Endothelial cell of umbilical vein (primary cell): ENCODE data around the gene GRM7. TPM values are rescaled to one million over a fixed set of nuclear protein-coding genes. Genes with fewer than 3 reads are reported as not detected.

Source experiments
- BruUV-seq: library from RNA; stranded (reverse); fragments of 400-500 nt; replicated peaks from 2 replicates; lab custom pipeline; 2021; lab: Mats Ljungman, UMichigan
- CTCF ChIA-PET: fragments of 300-600, 350-600 bp; sonication (Branson Sonifier 250); formaldehyde crosslinking; loops from one replicate; lab custom pipeline; 2021; ENCODE audit warnings: antibody characterized with exemption, inconsistent platforms; lab: Charles Lee
- POLR2A ChIA-PET: fragments of 300-600, 350-600 bp; sonication (Branson Sonifier 250); formaldehyde crosslinking; loops from one replicate; lab custom pipeline; 2021; ENCODE audit warnings: antibody characterized with exemption, inconsistent platforms; lab: Charles Lee
- DNase-seq: peaks from one replicate; pipeline ENCODE4 v3.0.0-alpha.2; 2011; ENCODE audit warnings: low read depth, low spot score
- FAIRE-seq: peaks from 2 replicates; lab custom pipeline; 2011; peaks lifted over from hg19 to GRCh38; lab: Jason Lieb, UNC
- H2AFZ ChIP-seq: 2 replicates; pipeline ENCODE4 v1.6.0; 2012; ENCODE audit warnings: low read depth, low read length, control low read depth, inconsistent platforms
- H3K27ac ChIP-seq: 2 replicates; pipeline ENCODE4 v1.5.1; 2011; ENCODE audit warnings: low read depth, mild to moderate bottlenecking, control low read depth, low read length, moderate library complexity; ENCODE audit not compliant: insufficient read depth
- H3K27me3 ChIP-seq, 2 experiments: 2 replicates each; pipeline versions ENCODE4 v1.6.0 to v1.6.1; 2011; ENCODE audit warnings: low read length in 2 of 2, mixed read lengths in 1 of 2; ENCODE audit not compliant: control insufficient read depth in 2 of 2, insufficient read depth in 2 of 2
- H3K36me3 ChIP-seq, 2 experiments: 2 replicates in 1 of 2; 3 replicates in 1 of 2; pipeline ENCODE4 v1.5.1; 2011; ENCODE audit warnings: low read length in 2 of 2, mild to moderate bottlenecking in 1 of 2, moderate library complexity in 1 of 2; ENCODE audit not compliant: control insufficient read depth in 2 of 2, insufficient read depth in 2 of 2; ENCODE audit errors: extremely low read depth in 1 of 2
- H3K4me1 ChIP-seq: 3 replicates; pipeline ENCODE4 v1.5.1; 2011; ENCODE audit warnings: mild to moderate bottlenecking, low read length; ENCODE audit not compliant: control insufficient read depth, insufficient read depth; ENCODE audit errors: extremely low read depth
- H3K4me2 ChIP-seq: 2 replicates; pipeline ENCODE4 v1.6.1; 2011; ENCODE audit warnings: low read length, control low read depth, mixed read lengths; ENCODE audit not compliant: insufficient read depth
- H3K4me3 ChIP-seq, 3 experiments: fragments of 200-600 bp in 1 of 3; sonication (generic), shearing (Covaris generic) in 1 of 3; replicated peaks in 1 of 3; 2 replicates each; pipeline ENCODE4 v1.5.1; 2011 to 2016; ENCODE audit warnings: control low read depth in 3 of 3, low read length in 3 of 3, mild to moderate bottlenecking in 2 of 3, inconsistent platforms in 1 of 3, low read depth in 1 of 3, moderate library complexity in 1 of 3; ENCODE audit not compliant: insufficient read depth in 1 of 3
- H3K79me2 ChIP-seq: 2 replicates; pipeline ENCODE4 v1.6.0; 2012; ENCODE audit warnings: low read length, inconsistent platforms; ENCODE audit not compliant: control insufficient read depth, insufficient read depth
- H3K9ac ChIP-seq: replicated peaks from 2 replicates; pipeline ENCODE3; 2011; ENCODE audit warnings: low read length, control low read depth; ENCODE audit not compliant: insufficient read depth; ENCODE audit errors: extremely low read depth
- H3K9me1 ChIP-seq: replicated peaks from 3 replicates; pipeline ENCODE4 v1.6.0; 2011; ENCODE audit warnings: mild to moderate bottlenecking, low read length; ENCODE audit not compliant: control insufficient read depth, insufficient read depth; ENCODE audit errors: extremely low read depth
- H3K9me3 ChIP-seq: replicated peaks from 2 replicates; pipeline ENCODE4 v1.5.1; 2012; ENCODE audit warnings: low read length, inconsistent platforms; ENCODE audit not compliant: control insufficient read depth, insufficient read depth
- H4K20me1 ChIP-seq: replicated peaks from 2 replicates; pipeline ENCODE3; 2011; ENCODE audit warnings: mild to moderate bottlenecking, low read length; ENCODE audit not compliant: control insufficient read depth, insufficient read depth; ENCODE audit errors: extremely low read depth
- GATA2 ChIP-seq: IDR thresholded peaks from 2 replicates; pipeline ENCODE4 v1.7.0; 2011; ENCODE audit warnings: low read depth, mild to moderate bottlenecking, moderate library complexity, mixed read lengths, low read length; ENCODE audit not compliant: insufficient read length, insufficient read depth
- JUN ChIP-seq: IDR thresholded peaks from 2 replicates; pipeline ENCODE4 v1.6.1; 2011; ENCODE audit warnings: borderline replicate concordance, low read depth; ENCODE audit not compliant: insufficient read length, insufficient read depth
- MYC ChIP-seq: IDR thresholded peaks from one replicate; pipeline ENCODE4 v1.6.1; 2011; ENCODE audit warnings: mild to moderate bottlenecking, low read depth, low read length
- POLR2A ChIP-seq: IDR thresholded peaks from 2 replicates; pipeline ENCODE4 v1.6.1; 2012; ENCODE audit warnings: low read depth, mild to moderate bottlenecking, control low read depth, low read length
- POLR2AphosphoS5 ChIP-seq: IDR thresholded peaks from 2 replicates; pipeline ENCODE4 v1.6.1; 2012; ENCODE audit warnings: low read depth, mild to moderate bottlenecking, control low read depth, low read length, moderate library complexity; ENCODE audit not compliant: insufficient read depth
- dilution Hi-C: fragments of 300-500 bp; cut with MboI; formaldehyde crosslinking; loops from one replicate; pipeline ENCODE4 v1.15.0; 2019; ENCODE audit warnings: low sequenced_read_pairs; ENCODE audit not compliant: extremely low pct_ligation_motif_present
- intact Hi-C: fragments of 100-400 bp; cut with micrococcal nuclease; formaldehyde crosslinking; loops from one replicate; pipeline ENCODE4 v1.10.0; 2022
- polyA plus RNA-seq, 4 experiments: library from polyadenylated mRNA; depleted of rRNA in 3 of 4; stranded (reverse) in 3 of 4; unstranded in 1 of 4; fragments of >200 nt; gene quantifications; 2 replicates each; pipeline versions ENCODE4 v1.2.1 to v1.2.3, GENCODE V29; 2011 to 2012; ENCODE audit warnings: missing spikeins in 1 of 4
- total RNA-seq: library from RNA; stranded (reverse); gene quantifications from 2 replicates; pipeline ENCODE4 v1.2.3, GENCODE V29; 2021
- TF ChIP-seq, protein P1 (sequence below): IDR thresholded peaks from 2 replicates; pipeline ENCODE4 v1.6.1; 2011; ENCODE audit not compliant: insufficient read depth, insufficient read length
- TF ChIP-seq, protein P2 (sequence below), 2 donors: IDR thresholded peaks; 1 replicate in 1 of 2; 2 replicates in 1 of 2; pipeline ENCODE4 v1.5.1; 2011; ENCODE audit warnings: low read length in 2 of 2, mild to moderate bottlenecking in 2 of 2, moderate library complexity in 2 of 2, control low read depth in 1 of 2, inconsistent platforms in 1 of 2, low read depth in 1 of 2; ENCODE audit not compliant: insufficient read depth in 1 of 2; ENCODE audit errors: extremely low read depth in 1 of 2

Gene GRM7
- total and polyA plus RNA-seq, 2 donors (not counting 3 experiments of a cell fraction or from before 2014, with no cell fraction given), result 0.12 TPM; not detected in 1

DNA sequence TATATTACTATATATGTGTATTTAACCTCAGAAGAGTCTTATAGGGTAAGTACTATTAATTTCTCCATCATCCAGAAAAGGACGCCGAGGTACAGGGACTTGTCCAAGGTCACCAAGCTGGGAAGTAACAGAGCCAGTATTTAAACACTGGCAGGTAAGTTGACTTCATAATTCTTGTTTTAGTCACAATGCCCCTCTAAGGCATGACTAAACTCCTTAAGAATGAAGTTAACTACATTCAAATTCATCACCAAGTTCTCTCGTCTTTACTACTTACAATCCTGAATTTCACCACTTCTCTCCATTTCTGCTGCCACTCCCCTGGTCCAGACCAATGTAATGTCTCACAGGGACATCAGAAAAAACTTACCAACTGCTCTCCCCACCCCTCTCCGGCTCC is 312.1 kb downstream of the GRM7 start:
- Histone ChIP-seq H3K27me3 (no peaks in the 10 kb centered on the region), H3K4me2 (no peak overlapping the region), H3K79me2 (no peaks in the 10 kb centered on the region), H4K20me1 (no peaks in the 10 kb centered on the region), H3K9me1 (no peaks in the 10 kb centered on the region), H3K27ac (no peak overlapping the region), H3K4me3 (no peak overlapping the region), H3K9ac (no peak overlapping the region), H3K36me3 (no peaks in the 10 kb centered on the region), H3K9me3 (no peaks in the 10 kb centered on the region), H3K4me1 (no peaks in the 10 kb centered on the region), H2AFZ (no peak overlapping the region)
- ChIA-PET CTCF (no interaction called here), POLR2A (no interaction called here)
- TF ChIP-seq, protein P1, sequence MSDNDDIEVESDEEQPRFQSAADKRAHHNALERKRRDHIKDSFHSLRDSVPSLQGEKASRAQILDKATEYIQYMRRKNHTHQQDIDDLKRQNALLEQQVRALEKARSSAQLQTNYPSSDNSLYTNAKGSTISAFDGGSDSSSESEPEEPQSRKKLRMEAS, result no peak
- TF ChIP-seq JUN, result no peak
- TF ChIP-seq MYC, result no peak
- no peak for TF ChIP-seq GATA2
- TF ChIP-seq, protein P2, sequence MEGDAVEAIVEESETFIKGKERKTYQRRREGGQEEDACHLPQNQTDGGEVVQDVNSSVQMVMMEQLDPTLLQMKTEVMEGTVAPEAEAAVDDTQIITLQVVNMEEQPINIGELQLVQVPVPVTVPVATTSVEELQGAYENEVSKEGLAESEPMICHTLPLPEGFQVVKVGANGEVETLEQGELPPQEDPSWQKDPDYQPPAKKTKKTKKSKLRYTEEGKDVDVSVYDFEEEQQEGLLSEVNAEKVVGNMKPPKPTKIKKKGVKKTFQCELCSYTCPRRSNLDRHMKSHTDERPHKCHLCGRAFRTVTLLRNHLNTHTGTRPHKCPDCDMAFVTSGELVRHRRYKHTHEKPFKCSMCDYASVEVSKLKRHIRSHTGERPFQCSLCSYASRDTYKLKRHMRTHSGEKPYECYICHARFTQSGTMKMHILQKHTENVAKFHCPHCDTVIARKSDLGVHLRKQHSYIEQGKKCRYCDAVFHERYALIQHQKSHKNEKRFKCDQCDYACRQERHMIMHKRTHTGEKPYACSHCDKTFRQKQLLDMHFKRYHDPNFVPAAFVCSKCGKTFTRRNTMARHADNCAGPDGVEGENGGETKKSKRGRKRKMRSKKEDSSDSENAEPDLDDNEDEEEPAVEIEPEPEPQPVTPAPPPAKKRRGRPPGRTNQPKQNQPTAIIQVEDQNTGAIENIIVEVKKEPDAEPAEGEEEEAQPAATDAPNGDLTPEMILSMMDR (IDR thresholded peaks at IDR 0.05; ENCODE audit: extremely low read depth in 1 of 2, insufficient read depth in 1 of 2, low read depth in 1 of 2, low read length in 2 of 2), result no peak
- TF ChIP-seq POLR2A, result no peak
- no TSS peak for BruUV-seq
- dilution Hi-C loops (no loop called here), intact Hi-C loops (no loop called here)
- DNase-seq (no peak), FAIRE-seq (no peak)

DNA sequence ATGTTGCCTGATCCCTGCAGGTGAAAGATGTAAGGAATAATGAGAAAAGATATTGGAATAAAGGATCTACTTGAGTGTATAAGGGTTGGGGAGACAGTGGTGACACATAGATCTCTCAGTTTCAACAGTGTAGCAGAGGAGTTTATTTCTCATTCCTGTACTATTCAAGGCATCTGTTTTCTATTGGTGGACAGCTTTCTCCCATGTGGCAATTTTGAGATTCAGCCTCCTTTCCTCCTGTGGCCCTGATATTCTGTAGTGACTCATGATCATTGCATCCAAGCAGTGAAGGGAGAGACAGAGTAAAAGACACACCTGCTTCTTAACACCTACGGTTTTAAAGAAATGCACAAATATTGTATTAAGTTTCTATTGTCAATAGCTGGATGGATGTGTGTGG is 327.6 kb downstream of the GRM7 start:
- Histone ChIP-seq H4K20me1 (no peaks in the 10 kb centered on the region), H3K27me3 (no peaks in the 10 kb centered on the region), H3K36me3 (no peaks in the 10 kb centered on the region), H3K4me2 (no peak overlapping the region), H3K4me1 (peaks cover 2% of the 10 kb centered on the region), H3K79me2 (no peaks in the 10 kb centered on the region), H3K27ac (no peak overlapping the region), H3K9me3 (no peaks in the 10 kb centered on the region), H3K9me1 (no peaks in the 10 kb centered on the region), H3K4me3 (no peak overlapping the region), H2AFZ (no peak overlapping the region), H3K9ac (no peak overlapping the region)
- intact Hi-C loops, result no loop called here
- no peak for FAIRE-seq
- no TSS peak for BruUV-seq
- dilution Hi-C loops, result no loop called here
- POLR2A ChIA-PET, result no interaction called here
- DNase-seq, result no peak
- CTCF ChIA-PET, result no interaction called here
- TF ChIP-seq POLR2A (no peak), POLR2AphosphoS5 (no peak), JUN (no peak)
- TF ChIP-seq, protein P2 (IDR thresholded peaks at IDR 0.05; ENCODE audit: extremely low read depth in 1 of 2, insufficient read depth in 1 of 2, low read depth in 1 of 2, low read length in 2 of 2), result no peak
- TF ChIP-seq, protein P1, result no peak
